Measurements from ENCODE around the gene COL27A1.
A peak's percentile ranks its signal among the peaks of the same experiment; 100 is the strongest.

The COL27A1 gene

DNA sequence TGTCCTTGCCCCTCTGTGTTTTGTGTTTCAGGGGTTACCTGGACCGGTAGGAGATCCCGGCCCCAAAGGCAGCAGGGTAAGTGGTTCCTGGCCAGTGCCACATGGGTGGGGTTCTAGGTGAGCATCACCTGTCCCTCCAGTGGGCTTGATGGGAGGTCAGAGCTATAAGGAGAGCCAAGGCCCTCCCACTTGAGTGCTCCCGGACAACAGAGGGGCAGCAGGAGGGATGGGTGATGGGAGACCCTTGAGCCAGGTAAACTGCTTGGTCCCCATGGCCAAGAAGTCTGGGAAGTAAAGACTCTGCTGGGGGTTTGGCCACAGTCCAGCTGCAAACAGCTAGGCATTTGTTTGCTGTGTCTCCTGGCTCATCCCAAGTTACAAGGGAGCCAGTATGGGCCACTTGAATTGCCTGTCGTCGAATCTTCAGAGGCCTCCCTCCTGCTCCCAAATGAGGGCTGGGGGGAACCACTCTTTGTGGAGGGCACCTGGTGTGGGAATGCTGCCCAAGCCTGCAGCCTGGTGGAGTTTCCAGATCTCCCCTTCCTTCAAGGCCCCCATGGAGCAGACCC, 51.0 kb downstream of the COL27A1 start:
- no peak for DNase-seq (ENCODE audit: low spot score)

DNA sequence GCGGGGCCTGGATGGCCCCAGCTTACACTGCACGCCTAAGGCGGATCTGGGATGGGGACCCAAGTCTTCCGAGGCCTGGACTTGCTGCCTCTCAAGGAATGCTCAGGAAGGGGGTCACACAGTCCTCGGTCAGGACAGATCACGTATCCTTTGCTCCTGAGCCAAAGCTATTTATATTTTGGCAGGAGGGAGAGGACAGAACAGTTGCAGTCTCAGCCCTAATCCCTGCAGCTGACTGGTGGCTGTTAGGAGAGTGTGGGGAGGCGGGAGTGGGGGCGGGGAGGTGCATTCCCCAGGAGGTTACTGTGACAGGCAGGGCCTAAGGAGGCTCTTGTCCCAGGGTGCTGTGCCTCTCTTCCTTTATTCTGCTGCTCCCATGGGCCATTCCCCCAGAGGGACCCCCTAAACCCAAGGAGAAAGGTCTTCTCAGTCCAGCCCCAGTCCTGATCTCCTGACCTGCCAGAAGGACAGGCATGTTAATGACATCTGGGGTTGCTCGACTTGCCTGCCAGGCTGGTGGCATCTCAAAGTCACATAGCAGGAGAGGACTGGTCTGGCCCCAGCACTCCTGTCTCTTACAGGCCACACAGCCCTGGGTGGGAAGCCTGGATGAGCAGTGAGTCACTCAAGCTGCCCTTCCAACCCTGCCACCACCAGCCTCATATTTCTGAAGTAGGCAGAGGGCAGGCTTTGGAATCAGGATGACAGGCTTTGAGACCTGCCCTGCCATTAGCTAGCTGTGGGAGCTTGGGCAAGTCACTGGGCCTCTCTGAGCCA, 51.9 kb downstream of the COL27A1 start:
- DNase-seq (ENCODE audit: low spot score) = no peak

GRCh38 chr9:114207845-114208244, 52.5 kb downstream of the COL27A1 start:
- DNase-seq (ENCODE audit: low spot score) = no peak

DNA sequence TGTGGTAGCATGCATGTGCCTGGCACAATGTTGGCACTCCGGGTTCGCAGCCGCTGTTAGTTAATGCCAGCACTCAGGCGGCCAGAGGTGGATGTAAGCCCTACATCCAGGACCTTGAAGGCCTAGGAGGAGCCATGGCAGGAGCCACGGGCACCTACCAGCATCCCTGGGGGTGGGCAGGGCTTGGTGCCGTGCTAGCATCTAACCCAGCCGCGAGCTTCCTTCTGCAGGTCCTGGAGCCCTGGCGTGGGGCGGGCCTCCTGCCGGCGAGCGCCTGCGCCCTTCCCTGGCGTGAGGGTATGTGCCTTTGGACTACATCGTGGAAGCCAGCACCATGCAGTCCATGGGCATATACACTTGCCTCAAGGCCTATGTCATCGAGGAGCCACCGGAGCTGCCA, 53.8 kb downstream of the COL27A1 start:
- DNase-seq (ENCODE audit: low spot score) = no peak

- no peak for DNase-seq (ENCODE audit: low spot score)
These were observed 54.8 kb downstream of the COL27A1 start for GRCh38 chr9:114210136-114210535.

DNA sequence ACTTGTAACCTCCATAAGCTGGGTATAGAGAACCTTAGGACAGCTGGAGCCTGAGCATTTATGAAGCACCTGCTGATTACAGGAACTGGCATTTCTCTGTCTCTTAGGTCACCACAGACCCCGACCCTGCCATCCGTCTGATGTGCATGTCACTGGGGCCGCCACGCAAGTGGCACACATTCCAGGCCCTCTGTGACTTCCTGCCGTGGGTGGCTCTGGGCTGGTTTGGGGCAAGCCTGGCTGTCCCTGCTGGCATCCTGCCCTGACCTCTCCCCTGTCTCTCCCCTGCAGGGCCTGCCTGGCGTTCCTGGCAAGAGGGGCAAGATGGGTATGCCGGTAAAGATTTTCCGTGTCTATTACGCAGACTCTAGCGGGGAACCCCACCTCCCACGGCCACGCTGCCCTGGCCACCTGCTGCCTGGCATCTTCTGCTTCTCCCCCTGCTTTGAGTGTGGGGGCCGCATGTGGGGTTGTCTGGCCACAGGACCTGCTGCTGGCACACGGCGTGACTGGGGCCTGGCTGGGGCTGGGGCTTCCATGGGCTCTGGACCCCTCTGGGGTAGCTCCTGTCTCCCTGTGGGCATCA, 55.4 kb downstream of the COL27A1 start:
- no peak for DNase-seq (ENCODE audit: low spot score)

DNA sequence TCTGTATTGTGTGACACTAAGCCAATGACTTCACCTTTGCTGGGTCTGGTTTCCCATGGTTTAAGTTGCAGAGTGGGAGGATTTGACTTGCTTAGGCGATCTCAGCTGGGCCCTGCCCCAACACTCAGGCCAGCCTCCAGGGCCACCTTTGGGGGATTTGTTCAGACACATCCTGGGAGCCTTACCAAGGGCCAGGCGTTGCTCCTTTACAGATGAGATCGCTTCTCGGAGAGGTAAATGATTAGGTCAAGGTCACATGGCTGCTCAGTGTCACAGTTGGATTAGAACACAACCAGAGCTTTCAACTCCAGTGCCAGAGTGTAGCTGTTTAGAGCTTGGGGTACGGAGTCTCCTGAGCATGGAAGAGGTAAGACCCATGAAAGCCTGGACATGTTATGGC, 57.5 kb downstream of the COL27A1 start:
- DNase-seq (ENCODE audit: low spot score) = no peak

DNA sequence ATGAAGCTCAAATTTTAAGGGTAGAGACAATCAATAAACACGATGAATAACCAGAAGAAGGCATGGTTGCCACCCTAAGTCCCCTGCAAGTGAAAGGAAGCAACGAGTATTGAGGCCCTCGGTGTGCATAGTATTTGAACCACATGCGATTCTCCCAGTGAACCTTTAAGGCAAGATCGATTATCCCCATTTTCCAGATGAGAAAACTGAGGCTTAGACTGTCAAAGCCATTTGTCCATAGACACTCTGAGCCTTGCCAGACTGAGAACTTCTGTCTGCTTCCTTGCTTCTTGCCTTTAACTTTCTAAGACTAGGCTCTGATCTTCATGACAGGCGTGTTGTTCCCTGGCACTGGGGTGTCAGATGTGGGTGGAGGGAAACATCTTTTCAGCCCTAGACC, 58.2 kb downstream of the COL27A1 start:
- no peak for DNase-seq (ENCODE audit: low spot score)

GRCh38 chr9:114214181-114214580, 58.8 kb downstream of the COL27A1 start:
- no peak for DNase-seq (ENCODE audit: low spot score)

DNA sequence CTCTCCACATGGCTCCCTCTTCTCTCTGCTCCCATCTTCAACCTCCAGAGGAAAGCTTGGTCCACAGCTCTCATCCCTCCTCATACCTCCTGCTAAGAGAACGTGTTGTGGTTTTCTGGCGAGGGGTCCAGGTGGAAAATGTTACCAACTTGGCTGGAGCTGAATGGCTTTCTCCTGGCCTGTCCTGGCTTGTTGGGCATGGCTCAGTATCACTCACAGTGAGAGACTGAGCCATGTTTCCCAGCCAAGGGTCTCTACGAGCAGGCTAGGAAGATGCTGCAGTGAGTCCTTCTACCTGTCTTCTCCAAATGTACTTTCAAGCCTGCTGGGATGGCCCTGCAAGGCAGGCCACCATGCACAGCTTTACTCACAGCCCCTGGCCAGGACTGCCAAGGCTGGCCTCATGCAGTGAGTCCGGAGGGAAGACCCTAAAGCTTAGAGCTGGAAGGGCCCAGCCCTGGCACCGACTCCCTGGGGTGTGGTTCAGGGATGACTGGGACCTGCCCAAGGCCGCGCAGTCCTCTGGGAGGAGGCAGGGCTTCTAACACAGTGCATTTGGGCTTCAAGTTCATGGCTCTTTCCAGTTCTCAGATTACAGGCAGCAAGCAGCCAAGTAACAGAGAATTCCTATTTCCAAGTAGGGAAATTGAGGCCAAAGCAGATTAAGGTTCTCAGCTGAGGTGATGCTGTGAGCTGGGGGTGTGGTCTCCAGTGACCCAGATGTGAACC, 59.5 kb downstream of the COL27A1 start:
- no peak for DNase-seq (ENCODE audit: low spot score)

- no peak for DNase-seq (ENCODE audit: low spot score)
These were observed 60.7 kb downstream of the COL27A1 start for GRCh38 chr9:114216081-114216480.

- no peak for DNase-seq (ENCODE audit: low spot score)
These were observed 61.6 kb downstream of the COL27A1 start for GRCh38 chr9:114216976-114217375.

DNA sequence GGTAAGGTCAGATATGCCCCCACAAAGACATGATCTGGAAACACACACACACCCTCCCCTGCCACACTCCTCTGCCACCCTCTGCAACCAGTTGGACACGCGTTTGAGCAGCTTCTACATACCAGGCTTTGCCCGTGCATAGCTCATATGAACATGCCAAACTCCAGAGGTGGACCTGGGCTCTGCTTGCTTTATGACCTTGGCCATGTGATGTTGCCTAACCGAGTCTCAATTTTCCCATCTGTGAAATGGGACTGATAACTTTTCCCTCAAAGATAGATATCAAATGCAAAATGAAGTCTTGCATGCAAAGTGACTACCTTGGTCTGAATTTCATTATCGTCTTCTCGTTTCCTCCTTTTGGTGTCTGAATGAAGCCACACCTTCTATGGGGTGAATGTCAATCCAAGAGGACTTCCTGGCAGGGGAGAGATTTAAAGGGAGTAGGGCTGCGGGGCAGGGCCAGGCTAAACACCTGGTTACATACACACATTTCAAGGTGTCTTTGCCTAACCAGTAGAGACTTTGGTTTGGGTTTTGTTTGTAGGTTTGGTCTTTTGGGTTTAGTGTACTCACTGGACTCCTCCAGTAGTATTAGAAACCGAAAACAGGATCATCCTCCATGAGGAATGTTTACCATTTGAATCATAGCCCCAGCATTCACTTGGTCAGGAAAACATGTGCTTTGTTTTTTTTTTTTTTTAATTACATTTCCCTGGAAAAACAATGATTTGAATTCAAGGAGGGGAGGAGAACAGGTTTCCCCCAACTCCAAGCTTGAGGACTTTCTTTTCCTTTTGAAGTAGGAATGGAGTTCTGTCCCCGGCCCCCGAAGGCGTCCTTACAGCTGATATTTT, 63.2 kb downstream of the COL27A1 start:
- DNase-seq (ENCODE audit: low spot score) = no peak

GRCh38 chr9:114220061-114220541, 64.8 kb downstream of the COL27A1 start:
- no peak for DNase-seq (ENCODE audit: low spot score)

GRCh38 chr9:114221706-114222465, 66.5 kb downstream of the COL27A1 start:
- DNase-seq (ENCODE audit: low spot score) = no peak

DNA sequence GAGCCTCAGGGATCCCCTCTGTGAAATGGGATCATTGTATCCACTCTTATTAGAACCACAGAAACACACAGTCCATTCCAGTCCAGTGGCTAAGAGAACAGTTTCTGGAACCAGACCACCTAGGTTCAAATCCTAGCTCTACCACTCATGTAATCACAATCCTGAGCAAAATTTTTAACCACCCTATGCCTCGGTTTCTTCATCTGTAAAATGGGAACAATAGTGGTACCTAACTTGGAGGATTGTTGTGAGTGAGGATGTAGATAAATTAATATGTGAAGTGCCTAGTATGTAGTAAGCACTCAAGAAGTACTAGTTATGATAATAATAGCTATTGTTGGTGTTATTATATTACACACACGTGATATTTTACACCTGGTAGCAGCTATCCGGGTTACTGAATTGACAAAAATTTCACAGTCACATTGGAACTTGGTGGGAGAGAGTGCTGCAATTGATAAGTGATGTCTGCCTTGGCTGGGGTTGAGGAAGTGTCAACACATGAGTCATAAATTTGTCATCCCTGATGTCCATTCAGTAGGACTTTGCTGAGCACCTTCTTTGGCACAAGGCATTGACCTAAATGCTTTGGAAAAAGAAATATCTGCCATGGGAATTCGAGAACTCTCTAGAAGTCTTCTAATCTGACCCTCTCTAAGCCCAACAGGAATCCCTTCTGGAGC, 68.4 kb downstream of the COL27A1 start:
- peak; percentile 54 for DNase-seq (ENCODE audit: low spot score)

DNA sequence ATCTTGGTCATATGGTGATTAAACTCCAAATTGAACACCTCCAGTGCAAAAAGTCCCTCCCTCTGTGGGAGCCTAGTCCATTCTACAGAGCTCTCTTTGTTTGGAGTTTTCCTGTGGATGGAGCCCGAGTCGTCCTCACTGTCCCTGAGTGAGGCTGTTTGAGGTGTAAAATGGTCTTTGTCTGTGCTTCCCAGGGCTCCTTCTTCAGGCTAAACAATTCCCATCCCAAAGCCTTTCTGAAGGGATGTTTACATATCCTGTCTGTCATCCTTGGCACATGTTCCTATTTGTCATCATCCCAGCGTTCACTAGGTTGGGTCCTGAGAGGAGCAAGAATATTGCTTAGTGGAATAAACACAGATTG, 68.9 kb downstream of the COL27A1 start:
- no peak for DNase-seq (ENCODE audit: low spot score)

DNA sequence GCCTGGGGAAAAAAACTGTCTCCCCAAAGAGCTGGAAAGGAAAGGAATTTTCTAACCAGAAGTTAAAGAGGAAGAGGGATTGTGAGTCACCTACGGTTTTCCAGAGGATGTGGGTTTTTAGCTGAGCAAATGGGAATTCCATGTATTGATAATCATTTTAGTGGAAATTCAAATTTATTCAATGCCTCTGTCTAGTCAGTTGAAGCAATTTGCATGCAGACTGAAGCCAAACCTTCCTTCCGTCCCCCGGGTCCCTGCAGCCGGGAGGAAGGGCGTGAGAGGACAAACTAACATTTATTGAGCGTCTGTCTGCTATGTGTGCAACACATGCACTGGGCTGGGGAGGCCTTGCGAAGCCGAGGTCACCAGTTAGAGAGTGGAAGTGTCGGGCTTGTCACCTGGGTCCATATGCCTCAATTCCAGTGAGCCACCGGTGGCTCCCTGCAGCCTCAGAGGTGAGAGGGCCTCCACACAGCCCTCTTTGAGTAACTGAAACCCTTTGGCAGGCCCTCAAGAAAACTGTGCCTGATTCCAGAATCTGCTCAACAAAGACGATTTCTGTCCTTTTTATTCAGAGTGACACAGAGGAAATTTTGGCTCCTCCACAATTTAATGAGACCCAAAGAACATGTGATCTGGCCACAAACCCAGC, 70.3 kb downstream of the COL27A1 start:
- DNase-seq (ENCODE audit: low spot score) = no peak

DNA sequence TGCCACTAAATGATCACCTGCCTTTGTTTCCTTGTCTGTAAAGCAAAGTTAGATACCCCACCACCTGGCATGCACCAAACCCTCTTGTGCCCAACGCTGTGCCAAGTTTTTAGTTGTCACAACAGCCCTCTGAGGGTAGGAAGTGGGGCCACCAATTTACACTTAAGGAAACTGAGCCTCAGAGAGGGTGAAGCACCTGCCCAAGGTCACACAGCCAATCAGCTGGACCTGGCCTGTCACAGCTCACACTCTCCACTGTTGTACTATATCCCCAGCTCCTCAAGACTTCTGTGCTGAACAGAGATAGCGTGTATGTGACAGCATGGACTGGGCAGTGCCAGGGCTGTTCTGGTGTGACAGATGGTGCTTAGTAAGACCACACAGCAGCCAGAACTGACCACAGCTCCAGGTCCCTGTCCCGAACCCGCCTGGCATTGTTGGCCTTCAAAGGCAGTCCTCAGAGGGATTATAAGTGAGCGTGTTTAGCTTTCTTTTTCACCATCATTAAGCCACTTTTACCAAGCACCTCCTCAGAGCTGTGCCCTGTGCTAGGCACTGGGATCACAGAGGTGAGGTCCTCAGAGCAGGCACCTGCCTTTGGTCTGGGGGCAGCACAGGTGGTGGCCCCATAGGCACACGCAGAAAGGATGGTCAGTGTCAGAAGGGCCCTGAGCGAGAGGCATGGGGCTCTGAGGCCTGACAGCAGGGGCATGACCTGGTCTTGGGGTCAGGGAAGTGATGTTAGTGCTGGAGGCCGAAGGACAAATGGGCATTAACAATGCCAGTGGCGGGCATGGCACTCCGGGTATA, 71.1 kb downstream of the COL27A1 start:
- no peak for DNase-seq (ENCODE audit: low spot score)
